ELF-1 (cell line): ENCODE results near the gene SPDL1.
"Not testable (repeated sequence)": the region's sequence is repeated elsewhere in the genome, so short reads cannot be mapped to it uniquely, and the experiment has no call there.

Experiments used
- DNase-seq: peaks from one replicate; pipeline ENCODE4 v3.0.0-alpha.2; 2016; ENCODE audit warnings: low read depth, low spot score

Gene SPDL1

GRCh38 chr5:169571355-169571754 is 12.2 kb upstream of the SPDL1 start:
- no peak for DNase-seq

DNA sequence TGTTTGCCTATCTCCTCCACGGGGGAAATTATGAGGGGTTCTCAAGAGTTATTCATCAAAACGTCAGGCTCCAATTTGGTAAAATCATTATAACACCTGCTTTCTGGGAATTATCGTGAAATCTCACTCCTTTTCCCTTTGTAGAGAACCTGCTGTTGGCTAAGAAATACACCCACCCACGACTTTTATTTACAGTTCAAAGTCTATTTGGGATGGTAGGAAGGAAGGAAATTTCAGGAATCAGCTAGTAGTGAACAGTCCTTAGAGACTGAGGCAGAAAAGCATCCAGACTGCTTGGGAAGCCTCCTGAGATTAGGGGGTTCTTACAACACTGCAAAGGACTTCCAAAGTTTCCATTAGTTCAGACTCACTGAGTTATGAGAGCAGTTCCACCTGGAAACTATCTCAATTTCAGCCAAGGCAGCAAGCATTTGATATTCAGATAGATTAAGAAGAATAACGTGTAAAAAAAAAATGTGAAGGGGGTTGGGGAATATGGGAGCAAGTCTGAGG is 9.4 kb upstream of the SPDL1 start:
- DNase-seq, result no peak

GRCh38 chr5:169576181-169576598 is 7.4 kb upstream of the SPDL1 start:
- no peak for DNase-seq

GRCh38 chr5:169577951-169578350 is 5.6 kb upstream of the SPDL1 start:
- no peak for DNase-seq

GRCh38 chr5:169580964-169581363 is 2.6 kb upstream of the SPDL1 start:
- DNase-seq, result no peak

- DNase-seq, result no peak
These were observed 1.9 kb upstream of the SPDL1 start for GRCh38 chr5:169581580-169582227.

DNA sequence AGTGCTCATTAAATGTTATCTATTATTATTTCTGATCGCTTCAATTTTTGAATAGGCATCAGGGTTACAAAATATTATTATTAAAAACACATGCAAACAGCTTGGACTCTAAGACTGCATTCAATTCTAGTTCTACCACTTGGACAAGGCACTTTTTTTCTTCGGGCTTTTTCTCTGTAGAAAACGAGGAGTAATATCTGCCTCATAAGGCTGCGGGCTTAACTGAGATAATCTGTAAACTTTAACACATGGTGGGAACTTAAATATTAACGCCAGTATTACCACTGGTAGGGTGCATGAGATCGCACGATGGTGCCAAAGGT is 511 bp upstream of the SPDL1 start:
- no peak for DNase-seq

DNA sequence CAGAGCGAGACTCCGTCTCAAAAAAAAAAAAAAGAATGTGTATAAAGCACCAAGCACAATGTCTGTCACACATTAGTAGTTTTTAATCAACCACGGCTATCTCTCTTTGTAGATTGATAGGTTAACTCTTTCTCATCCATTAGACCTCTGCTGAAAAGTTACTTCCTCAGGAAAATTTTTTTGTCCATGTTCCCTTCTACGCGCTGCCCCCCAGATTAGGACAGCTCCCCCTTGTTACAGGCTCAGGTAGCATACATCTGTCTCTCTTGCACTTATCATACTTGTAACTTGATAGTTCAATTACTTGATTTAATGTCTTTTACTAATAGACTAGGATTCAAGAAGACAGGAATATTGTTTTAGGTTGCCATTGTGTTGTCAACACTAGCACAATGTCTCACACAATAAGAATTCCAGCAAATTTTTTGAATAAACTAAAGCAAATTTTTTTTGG is 1.5 kb downstream of the SPDL1 start:
- DNase-seq, result no peak

GRCh38 chr5:169590602-169591001 is 7.0 kb downstream of the SPDL1 start:
- DNase-seq, result no peak

- DNase-seq, result no peak
These were observed 8.1 kb downstream of the SPDL1 start for GRCh38 chr5:169591636-169592035.

DNA sequence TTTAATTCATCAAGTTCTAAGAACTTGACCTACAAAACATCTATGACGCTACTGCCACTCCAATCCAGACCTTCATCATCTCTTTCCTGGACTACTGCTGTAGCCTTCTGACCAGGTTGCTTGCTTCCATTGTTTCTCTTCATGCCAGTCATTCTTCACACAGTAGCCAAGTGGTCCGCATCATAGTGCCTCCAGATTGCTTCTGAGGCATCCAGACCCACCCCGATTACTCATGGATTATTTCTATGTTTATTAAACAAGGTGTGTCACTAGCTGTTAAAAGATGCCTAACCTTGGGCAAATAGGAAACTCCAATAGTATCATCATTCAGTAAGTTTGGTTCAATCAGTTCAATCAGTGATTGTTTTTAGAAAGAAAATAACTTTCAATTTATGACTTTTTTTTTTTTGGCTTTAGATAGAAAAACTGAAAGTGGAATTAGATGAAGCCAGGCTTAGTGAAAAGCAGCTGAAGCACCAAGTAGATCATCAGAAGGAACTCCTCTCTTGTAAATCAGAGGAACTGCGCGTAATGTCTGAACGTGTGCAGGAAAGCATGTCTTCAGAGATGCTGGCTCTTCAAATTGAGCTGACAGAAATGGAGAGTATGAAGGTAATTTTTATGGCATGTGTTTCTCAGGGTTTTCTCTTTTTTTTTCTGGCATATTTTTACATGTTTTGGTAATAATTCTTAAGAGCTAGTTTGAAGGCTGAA is 9.5 kb downstream of the SPDL1 start:
- no peak for DNase-seq

DNA sequence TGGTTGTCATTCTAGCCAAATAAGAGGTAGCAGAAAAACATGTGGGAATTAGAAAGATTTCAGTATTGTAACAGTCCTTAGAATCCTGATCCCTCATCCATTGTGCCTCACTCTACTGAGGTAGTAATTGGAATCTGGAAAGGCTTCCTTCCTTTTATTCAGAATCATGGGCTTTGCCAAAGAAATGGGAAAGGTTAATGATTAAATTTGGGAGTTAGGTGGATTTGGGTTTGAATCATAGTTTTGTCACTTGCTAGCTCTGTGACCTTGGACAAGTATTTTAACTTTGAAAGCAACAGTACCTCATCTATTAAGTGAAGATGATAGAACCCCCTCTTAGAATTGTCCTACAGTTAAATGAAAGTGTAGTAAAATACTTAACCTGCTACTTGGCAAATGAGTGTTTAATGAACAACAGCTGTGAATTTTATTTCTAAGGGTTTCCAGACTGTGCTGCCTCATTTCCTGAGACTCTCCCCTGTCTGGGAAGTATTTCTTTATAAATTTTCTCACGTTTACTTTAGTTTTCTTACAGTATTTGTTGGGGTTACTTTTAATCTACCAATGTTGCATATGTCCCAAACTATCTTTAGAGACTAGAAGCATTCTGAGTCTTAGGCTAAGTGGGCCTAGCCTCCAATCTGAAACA is 11.7 kb downstream of the SPDL1 start:
- no peak for DNase-seq

GRCh38 chr5:169599451-169599850 is 15.9 kb downstream of the SPDL1 start:
- DNase-seq, result no peak

GRCh38 chr5:169602535-169602934 is 19.0 kb downstream of the SPDL1 start:
- DNase-seq, result no peak

GRCh38 chr5:169606279-169606678 is 22.7 kb downstream of the SPDL1 start:
- DNase-seq, result no peak

GRCh38 chr5:169607882-169608281 is 24.3 kb downstream of the SPDL1 start:
- DNase-seq, result no peak

DNA sequence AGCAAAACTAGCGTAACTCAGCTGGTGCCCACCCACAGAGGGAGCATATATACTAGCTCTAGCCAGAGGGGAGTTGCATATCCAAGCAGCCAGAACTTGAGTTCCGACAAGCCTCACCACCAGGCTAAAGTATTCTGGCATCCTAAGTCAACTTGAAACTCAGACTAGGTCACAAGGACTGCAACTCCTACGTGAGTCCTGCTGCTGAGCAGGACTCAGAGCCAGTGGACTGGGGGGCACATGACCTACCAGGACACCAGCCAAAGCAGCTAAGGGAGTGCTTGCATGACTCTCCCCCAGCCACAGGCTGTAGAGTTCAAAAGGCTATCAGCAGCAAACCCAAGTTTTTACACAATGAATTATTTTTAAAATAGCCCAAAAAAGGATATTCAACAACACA is 26.1 kb downstream of the SPDL1 start:
- DNase-seq, result no peak

GRCh38 chr5:169610606-169611005 is 27.0 kb downstream of the SPDL1 start:
- DNase-seq, result no peak

DNA sequence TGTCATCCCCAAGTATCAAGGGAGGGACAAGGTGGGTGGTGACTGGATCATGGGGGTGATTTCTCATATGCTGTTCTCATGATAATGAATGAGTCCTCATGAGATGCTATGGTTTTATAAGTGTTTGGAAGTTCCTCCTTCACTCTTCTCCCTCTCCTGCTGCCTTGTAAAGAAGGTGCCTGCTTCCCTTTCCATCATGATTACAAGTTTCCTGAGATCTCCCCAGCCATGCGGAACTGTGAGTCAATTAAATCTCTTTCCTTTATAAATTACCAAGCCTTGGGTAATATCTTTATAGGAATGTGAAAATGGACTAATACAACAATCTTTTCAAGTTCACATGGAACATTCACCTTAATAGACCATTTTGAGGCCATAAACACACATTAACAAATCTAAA is 32.0 kb downstream of the SPDL1 start:
- DNase-seq, result no peak

GRCh38 chr5:169624307-169624706 is 40.7 kb downstream of the SPDL1 start:
- not testable (repeated sequence) for DNase-seq

- DNase-seq, result no peak
These were observed 43.2 kb downstream of the SPDL1 start for GRCh38 chr5:169626779-169627178.

DNA sequence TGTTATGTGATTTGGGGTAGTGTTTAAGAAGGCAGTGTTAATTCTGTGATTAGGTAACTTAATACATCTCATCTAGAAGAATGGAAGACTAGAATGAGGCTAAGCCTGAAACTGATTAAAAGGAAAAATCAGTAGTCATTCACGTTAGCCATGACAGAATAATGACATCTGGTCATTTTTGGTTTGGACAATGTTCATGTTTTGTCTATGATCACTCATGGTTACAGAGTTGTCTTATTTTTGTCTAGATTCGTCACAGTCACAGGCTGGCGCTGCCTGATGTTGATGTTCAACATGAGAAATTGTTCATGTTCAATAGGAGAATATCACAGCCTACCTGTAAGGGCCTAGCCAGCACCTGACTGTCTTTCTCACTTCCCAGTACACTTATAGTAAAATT is 44.0 kb downstream of the SPDL1 start:
- no peak for DNase-seq

- no peak for DNase-seq
These were observed 45.3 kb downstream of the SPDL1 start for GRCh38 chr5:169628892-169629291.
